Adipocyte (in vitro differentiated cells): Measurements from ENCODE around the gene ANKRD13B.

ENCODE experiments used
- DNase-seq: peaks from one replicate; pipeline ENCODE4 v3.0.0-alpha.2; 2015; ENCODE audit warnings: low read depth
- H3K27me3 ChIP-seq: replicated peaks from 2 replicates; pipeline ENCODE4 v1.7.0; 2013; ENCODE audit warnings: mild to moderate bottlenecking, low read length, moderate library complexity; ENCODE audit not compliant: control insufficient read depth, insufficient read depth
- H3K36me3 ChIP-seq: 2 replicates; pipeline ENCODE4 v1.7.0; 2013; ENCODE audit warnings: low read length, mild to moderate bottlenecking, moderate library complexity; ENCODE audit not compliant: control insufficient read depth, insufficient read depth, severe bottlenecking
- H3K4me1 ChIP-seq: 2 replicates; pipeline ENCODE4 v1.7.0; 2013; ENCODE audit warnings: mild to moderate bottlenecking, low read length, moderate library complexity; ENCODE audit not compliant: control insufficient read depth, insufficient read depth
- H3K4me3 ChIP-seq: 2 replicates; pipeline ENCODE4 v1.7.0; 2013; ENCODE audit warnings: mild to moderate bottlenecking, low read length, moderate library complexity
- H3K9ac ChIP-seq: 2 replicates; pipeline ENCODE4 v1.7.0; 2013; ENCODE audit warnings: mild to moderate bottlenecking, low read length, moderate library complexity
- H3K9me3 ChIP-seq: 2 replicates; pipeline ENCODE4 v1.7.0; 2013; ENCODE audit warnings: mild to moderate bottlenecking, low read length, moderate library complexity; ENCODE audit not compliant: control insufficient read depth

ANKRD13B gene

GRCh38 chr17:29570521-29570920, 22.4 kb upstream of the ANKRD13B start:
- peaks cover 50% of the 10 kb centered on the region for H3K36me3 ChIP-seq
- peak overlapping the region; percentile 14 for H3K9ac ChIP-seq
- no peak overlapping the region for H3K4me3 ChIP-seq
- no peaks in the 10 kb centered on the region for H3K9me3 ChIP-seq
- H3K4me1 ChIP-seq, result peaks cover 36% of the 10 kb centered on the region
- DNase-seq, result no peak
- H3K27me3 ChIP-seq, result no peaks in the 10 kb centered on the region

DNA sequence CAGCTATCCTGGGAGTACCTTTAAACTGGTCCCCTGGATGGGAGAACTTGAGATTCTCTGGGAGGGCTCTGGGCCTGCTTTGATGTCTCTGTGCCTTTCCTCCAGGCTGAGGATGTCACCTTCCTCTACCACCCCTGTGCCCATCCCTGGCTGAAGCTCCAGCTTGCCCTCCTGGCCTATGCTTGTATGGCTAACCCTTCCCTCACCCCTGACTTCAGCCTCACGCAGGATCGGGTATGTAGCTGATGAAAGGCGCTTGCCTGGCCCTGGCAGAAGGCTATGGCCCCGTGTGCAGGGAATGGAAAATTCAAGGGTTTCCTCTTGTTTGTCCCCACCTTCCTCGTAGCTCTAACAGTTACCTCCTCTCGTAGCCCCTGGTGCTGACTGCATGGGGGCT, 21.4 kb upstream of the ANKRD13B start:
- DNase-seq, result no peak
- H3K9me3 ChIP-seq, result no peaks in the 10 kb centered on the region
- peaks cover 60% of the 10 kb centered on the region for H3K36me3 ChIP-seq
- no peak overlapping the region for H3K4me3 ChIP-seq
- H3K4me1 ChIP-seq, result peaks cover 31% of the 10 kb centered on the region
- no peak overlapping the region for H3K9ac ChIP-seq
- no peaks in the 10 kb centered on the region for H3K27me3 ChIP-seq

DNA sequence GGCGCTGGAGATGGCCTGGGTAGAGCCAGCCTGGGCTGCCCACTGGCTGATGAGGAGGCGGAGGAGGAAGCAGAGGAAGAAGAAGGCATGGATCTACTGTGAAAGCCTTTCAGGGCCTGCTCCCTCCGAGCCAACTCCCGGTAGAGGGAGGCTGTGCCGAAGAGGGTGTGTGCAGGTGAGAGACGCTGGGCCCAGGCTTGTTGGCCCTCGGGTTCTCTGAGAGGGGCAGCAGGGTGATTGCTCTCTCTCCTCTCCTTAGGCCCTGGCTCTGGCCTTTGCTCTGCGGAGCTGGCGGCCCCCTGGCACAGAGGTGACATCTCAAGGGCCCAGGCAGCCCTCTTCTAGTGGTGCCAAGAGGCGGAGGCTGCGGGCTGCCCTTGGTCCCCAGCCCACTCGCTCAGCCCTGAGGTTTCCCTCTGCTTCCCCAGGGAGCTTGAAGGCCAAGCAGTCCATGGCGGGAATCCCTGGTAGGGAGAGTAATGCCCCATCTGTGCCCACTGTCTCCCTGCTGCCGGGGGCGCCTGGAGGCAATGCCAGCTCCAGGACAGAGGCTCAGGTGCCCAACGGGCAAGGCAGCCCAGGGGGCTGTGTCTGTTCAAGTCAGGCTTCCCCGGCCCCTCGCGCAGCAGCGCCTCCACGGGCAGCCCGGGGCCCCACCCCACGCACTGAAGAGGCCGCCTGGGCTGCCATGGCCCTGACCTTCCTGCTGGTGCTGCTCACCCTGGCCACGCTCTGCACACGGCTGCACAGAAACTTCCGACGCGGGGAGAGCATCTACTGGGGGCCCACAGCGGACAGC, 20.9 kb upstream of the ANKRD13B start:
- H3K4me1 ChIP-seq, result peaks cover 31% of the 10 kb centered on the region
- H3K4me3 ChIP-seq, result no peak overlapping the region
- no peak for DNase-seq
- H3K27me3 ChIP-seq, result no peaks in the 10 kb centered on the region
- H3K36me3 ChIP-seq, result peaks cover 66% of the 10 kb centered on the region
- H3K9me3 ChIP-seq, result no peaks in the 10 kb centered on the region
- peak overlapping the region; percentile 42 for H3K9ac ChIP-seq

- peaks cover 31% of the 10 kb centered on the region for H3K4me1 ChIP-seq
- DNase-seq, result peak; percentile 63
- no peaks in the 10 kb centered on the region for H3K27me3 ChIP-seq
- no peaks in the 10 kb centered on the region for H3K9me3 ChIP-seq
- no peak overlapping the region for H3K4me3 ChIP-seq
- H3K36me3 ChIP-seq, result peaks cover 68% of the 10 kb centered on the region
- H3K9ac ChIP-seq, result peak overlapping the region; percentile 42
Observed at GRCh38 chr17:29572691-29573557, 20.0 kb upstream of the ANKRD13B start.

DNA sequence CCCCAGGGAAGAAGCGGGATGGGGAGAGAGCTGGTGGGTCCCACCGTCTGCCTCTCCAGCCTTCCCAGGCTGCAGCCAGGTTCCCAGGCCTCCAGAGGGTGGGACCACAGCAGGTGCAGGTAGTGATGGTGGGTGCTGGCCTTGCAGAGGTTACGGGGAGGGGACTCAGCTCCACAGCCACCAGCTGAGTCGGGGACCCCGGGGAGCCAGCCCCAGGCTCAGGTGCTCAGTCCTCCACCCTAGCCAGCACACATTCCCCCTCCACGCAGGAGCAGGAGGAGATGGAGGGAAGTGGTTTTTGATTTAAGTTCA, 19.4 kb upstream of the ANKRD13B start:
- H3K9ac ChIP-seq, result no peak overlapping the region
- peaks cover 68% of the 10 kb centered on the region for H3K36me3 ChIP-seq
- no peaks in the 10 kb centered on the region for H3K9me3 ChIP-seq
- no peak overlapping the region for H3K4me3 ChIP-seq
- peaks cover 31% of the 10 kb centered on the region for H3K4me1 ChIP-seq
- H3K27me3 ChIP-seq, result no peaks in the 10 kb centered on the region
- no peak for DNase-seq

DNA sequence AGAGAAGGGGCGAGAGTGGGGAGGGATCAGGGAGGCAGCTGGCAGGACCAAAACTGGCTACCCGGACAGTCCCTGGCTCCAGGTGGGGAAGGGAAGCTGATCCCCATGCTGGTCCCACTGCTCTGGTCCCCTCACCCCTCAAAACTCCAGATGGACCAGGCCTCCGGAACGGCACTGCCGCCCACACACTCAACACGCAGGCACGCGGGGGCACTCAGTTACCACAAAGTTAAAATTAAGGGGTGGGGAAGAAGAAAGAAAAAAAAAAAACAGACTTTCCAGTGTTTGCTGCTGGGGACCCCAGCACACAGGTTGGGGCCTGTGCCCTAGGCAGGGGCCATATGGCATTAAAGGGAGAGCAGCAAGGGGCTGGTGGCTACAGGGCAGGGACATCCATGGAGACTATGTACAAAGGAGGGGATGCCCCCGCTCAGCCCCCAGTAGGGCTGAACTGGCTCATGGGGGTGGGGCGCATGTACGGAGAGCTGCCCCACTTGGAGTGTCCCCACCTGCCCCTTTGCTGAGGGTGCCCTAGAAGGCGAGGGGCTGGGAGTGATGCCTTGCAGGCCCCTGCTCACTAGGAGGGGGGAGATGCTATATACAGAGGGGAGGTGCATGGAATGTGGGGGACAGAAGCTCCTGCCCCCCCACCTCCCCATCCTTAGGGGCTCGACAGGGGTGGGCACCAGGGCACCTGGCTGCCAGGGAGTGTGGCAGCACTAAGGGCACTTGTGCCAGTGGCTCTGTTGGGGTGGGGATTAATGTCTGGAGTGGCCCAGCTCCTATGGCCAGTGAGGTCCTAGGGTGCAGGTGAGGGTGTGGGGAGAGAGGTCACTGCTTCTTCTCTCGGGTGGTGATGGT, 18.8 kb upstream of the ANKRD13B start:
- Histone ChIP-seq H3K27me3 (no peaks in the 10 kb centered on the region), H3K4me3 (no peak overlapping the region), H3K9ac (no peak overlapping the region), H3K36me3 (peaks cover 68% of the 10 kb centered on the region), H3K4me1 (peaks cover 28% of the 10 kb centered on the region), H3K9me3 (no peaks in the 10 kb centered on the region)
- no peak for DNase-seq

- H3K4me3 ChIP-seq, result no peak overlapping the region
- DNase-seq, result no peak
- no peak overlapping the region for H3K9ac ChIP-seq
- no peaks in the 10 kb centered on the region for H3K27me3 ChIP-seq
- no peaks in the 10 kb centered on the region for H3K9me3 ChIP-seq
- peaks cover 20% of the 10 kb centered on the region for H3K4me1 ChIP-seq
- peaks cover 62% of the 10 kb centered on the region for H3K36me3 ChIP-seq
Observed at GRCh38 chr17:29574732-29575510, 18.0 kb upstream of the ANKRD13B start.

GRCh38 chr17:29575511-29576213, 17.3 kb upstream of the ANKRD13B start:
- no peak for DNase-seq
- H3K36me3 ChIP-seq, result peaks cover 61% of the 10 kb centered on the region

GRCh38 chr17:29576214-29577000, 16.5 kb upstream of the ANKRD13B start:
- no peak for DNase-seq
- Histone ChIP-seq H3K9ac (no peak overlapping the region), H3K4me1 (peaks cover 10% of the 10 kb centered on the region), H3K9me3 (no peaks in the 10 kb centered on the region), H3K4me3 (no peak overlapping the region), H3K36me3 (peaks cover 58% of the 10 kb centered on the region), H3K27me3 (no peaks in the 10 kb centered on the region)

More at GRCh38 chr17:29575511-29576213, 17.3 kb upstream of the ANKRD13B start:
- H3K9me3 ChIP-seq, result no peaks in the 10 kb centered on the region
- no peak overlapping the region for H3K9ac ChIP-seq
- no peak overlapping the region for H3K4me3 ChIP-seq
- H3K4me1 ChIP-seq, result peaks cover 17% of the 10 kb centered on the region
- H3K27me3 ChIP-seq, result no peaks in the 10 kb centered on the region
